Panc1 (cell line): Measurements from ENCODE around the gene CHST9. TPM values are rescaled to one million over a fixed set of nuclear protein-coding genes. Genes with fewer than 3 reads are reported as not detected.

Experiments
- ATAC-seq: fragments of 200-7000 bp; cut with Tn5 transposase; 2 replicates; pipeline ENCODE4 v1.9.1; 2020; ENCODE audit warnings: mild to moderate bottlenecking, moderate library complexity
- BruUV-seq: library from RNA; stranded (reverse); fragments of 400-500 nt; replicated peaks from 2 replicates; lab custom pipeline; 2021; lab: Mats Ljungman, UMichigan
- CTCF ChIA-PET: fragments of 300-600 bp; sonication (Branson Sonifier 250); formaldehyde crosslinking; loops from one replicate; lab custom pipeline; 2022; ENCODE audit warnings: antibody characterized with exemption; lab: Charles Lee
- POLR2A ChIA-PET: fragments of 300-600 bp; sonication (Branson Sonifier 250); formaldehyde crosslinking; loops from one replicate; lab custom pipeline; 2022; ENCODE audit warnings: antibody characterized with exemption; lab: Charles Lee
- DNase-seq: peaks from one replicate; pipeline ENCODE4 v3.0.0-alpha.2; 2010; ENCODE audit warnings: low read depth, low spot score
- H3K27ac ChIP-seq: 2 replicates; pipeline ENCODE4 v1.5.1; 2011; ENCODE audit warnings: mild to moderate bottlenecking, low read length, inconsistent platforms
- H3K27me3 ChIP-seq: fragments of 200-500 bp; sonication (Bioruptor generic); 2 replicates; pipeline ENCODE4 v1.6.0; 2014; ENCODE audit warnings: low read length, inconsistent platforms; ENCODE audit not compliant: control insufficient read depth, insufficient read depth
- H3K36me3 ChIP-seq: fragments of 200-500 bp; sonication (Bioruptor generic); 2 replicates; pipeline ENCODE4 v1.5.1; 2014; ENCODE audit warnings: inconsistent platforms, mild to moderate bottlenecking, low read length, moderate library complexity; ENCODE audit not compliant: control insufficient read depth, insufficient read depth
- H3K4me1 ChIP-seq: 2 replicates; pipeline ENCODE4 v1.5.1; 2011; ENCODE audit warnings: inconsistent platforms, mild to moderate bottlenecking, low read length, moderate library complexity; ENCODE audit not compliant: control insufficient read depth, insufficient read depth
- H3K4me3 ChIP-seq, 2 experiments: 2 replicates each; pipeline ENCODE4 v1.5.1; 2011 to 2012; ENCODE audit warnings: low read depth in 2 of 2, low read length in 2 of 2, mild to moderate bottlenecking in 2 of 2, inconsistent platforms in 1 of 2, moderate library complexity in 1 of 2
- H3K9me3 ChIP-seq: fragments of 200-500 bp; sonication (Bioruptor generic); 2 replicates; pipeline ENCODE4 v1.5.1; 2014; ENCODE audit warnings: low read depth, mild to moderate bottlenecking, inconsistent platforms, low read length, moderate library complexity; ENCODE audit not compliant: control insufficient read depth, insufficient read depth
- CTCF ChIP-seq: fragments of 450-650 bp; IDR thresholded peaks from 2 replicates; pipeline ENCODE4 v1.5.1; 2017; ENCODE audit warnings: mild to moderate bottlenecking
- POLR2AphosphoS5 ChIP-seq: IDR thresholded peaks from 2 replicates; pipeline ENCODE4 v1.6.1; 2012; ENCODE audit warnings: mild to moderate bottlenecking, low read depth, low read length, moderate library complexity
- REST ChIP-seq, 2 experiments: IDR thresholded peaks; 2 replicates each; pipeline ENCODE4 v1.6.1; 2011 to 2012; ENCODE audit warnings: low read depth in 2 of 2, control low read depth in 1 of 2, low read length in 1 of 2, mild to moderate bottlenecking in 1 of 2, moderate library complexity in 1 of 2; ENCODE audit not compliant: insufficient read depth in 1 of 2
- SIN3A ChIP-seq: IDR thresholded peaks from 2 replicates; pipeline ENCODE4 v1.6.1; 2012; ENCODE audit warnings: low read depth, mild to moderate bottlenecking, low read length, moderate library complexity, borderline replicate concordance; ENCODE audit not compliant: insufficient read depth
- TCF7L2 ChIP-seq: IDR thresholded peaks from 2 replicates; pipeline ENCODE4 v1.6.1; 2011; ENCODE audit warnings: mild to moderate bottlenecking, low read depth, low read length, inconsistent platforms
- in situ Hi-C: cut with HindIII; loops from 2 replicates; pipeline ENCODE4 v1.10.0; 2016; ENCODE audit warnings: low sequenced_read_pairs, low pct_unique_long_range_greater_than_20kb
- intact Hi-C: fragments of 100-400 bp; cut with micrococcal nuclease; formaldehyde crosslinking; loops from one replicate; pipeline ENCODE4 v1.10.0; 2022; ENCODE audit not compliant: unreplicated experiment
- total RNA-seq: library from RNA; stranded (reverse); gene quantifications from one replicate; pipeline ENCODE4 v1.2.1, GENCODE V29; 2021; ENCODE audit not compliant: unreplicated experiment

Gene CHST9
- total RNA-seq, 1 experiment from 2014 or later = 0.05 TPM

GRCh38 chr18:26902291-26902690, 282.8 kb downstream of the CHST9 start:
- ATAC-seq (no peak), DNase-seq (no peak)
- Histone ChIP-seq H3K36me3 (no peaks in the 10 kb centered on the region), H3K4me1 (no peaks in the 10 kb centered on the region), H3K27ac (no peak overlapping the region), H3K27me3 (no peaks in the 10 kb centered on the region), H3K9me3 (no peaks in the 10 kb centered on the region), H3K4me3 (no peak overlapping the region)
- CTCF ChIA-PET = no interaction called here
- POLR2A ChIA-PET = no interaction called here
- intact Hi-C loops (no loop called here), in situ Hi-C loops (no loop called here)
- no peak for TF ChIP-seq SIN3A
- no peak for TF ChIP-seq TCF7L2
- TF ChIP-seq REST (IDR thresholded peaks at IDR 0.05; ENCODE audit: insufficient read depth in 1 of 2, low read depth in 2 of 2, low read length in 1 of 2) = no peak
- no peak for TF ChIP-seq POLR2AphosphoS5
- no peak for TF ChIP-seq CTCF
- no TSS peak for BruUV-seq

GRCh38 chr18:26901020-26901419, 284.1 kb downstream of the CHST9 start:
- TF ChIP-seq SIN3A = no peak
- TF ChIP-seq REST (IDR thresholded peaks at IDR 0.05; ENCODE audit: insufficient read depth in 1 of 2, low read depth in 2 of 2, low read length in 1 of 2) = no peak
- TF ChIP-seq POLR2AphosphoS5 = no peak
- no peaks in the 10 kb centered on the region for H3K4me1 ChIP-seq
- no TSS peak for BruUV-seq
- POLR2A ChIA-PET = no interaction called here
- no peaks in the 10 kb centered on the region; the same call in 1 of the 2 replicates for H3K27me3 ChIP-seq
- H3K9me3 ChIP-seq = no peaks in the 10 kb centered on the region
- H3K4me3 ChIP-seq = no peak overlapping the region
- H3K27ac ChIP-seq = no peak overlapping the region
- CTCF ChIA-PET = no interaction called here
- H3K36me3 ChIP-seq = no peaks in the 10 kb centered on the region
- intact Hi-C loops = no loop called here
- no peak for DNase-seq
- in situ Hi-C loops = no loop called here
- ATAC-seq = no peak
